GM20000 (cell line): ENCODE data around the gene ARMC2.

ENCODE experiments used
- DNase-seq: peaks from one replicate; pipeline ENCODE4 v3.0.0; 2012; ENCODE audit warnings: low spot score
- TF ChIP-seq, protein P1 (sequence below): IDR thresholded peaks from 2 replicates; pipeline ENCODE4 v1.5.1; 2012; ENCODE audit warnings: mild to moderate bottlenecking, control low read depth; ENCODE audit errors: extremely low read depth, missing control alignments

ARMC2 gene

DNA sequence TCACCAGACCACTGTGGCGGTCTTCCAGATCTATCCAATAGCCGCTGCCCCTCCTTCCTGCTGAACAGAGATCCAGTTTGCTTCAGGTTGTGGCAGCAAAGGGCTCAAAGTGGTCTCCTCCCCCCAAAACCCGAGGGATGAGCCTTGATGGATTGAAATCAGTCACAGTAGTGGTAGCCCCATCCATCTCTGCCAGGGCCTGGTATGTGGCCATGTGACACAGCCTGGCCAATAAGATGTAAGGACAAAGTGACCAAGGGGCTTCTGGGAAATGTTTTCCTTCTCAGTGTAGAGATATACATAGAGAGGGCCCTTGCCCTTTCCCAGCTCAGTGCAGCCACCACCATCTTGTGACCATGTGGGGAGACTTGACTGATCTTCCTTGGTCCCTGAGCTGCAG lies 4.1 kb upstream of the ARMC2 start:
- no peak for DNase-seq
- TF ChIP-seq, protein P1, sequence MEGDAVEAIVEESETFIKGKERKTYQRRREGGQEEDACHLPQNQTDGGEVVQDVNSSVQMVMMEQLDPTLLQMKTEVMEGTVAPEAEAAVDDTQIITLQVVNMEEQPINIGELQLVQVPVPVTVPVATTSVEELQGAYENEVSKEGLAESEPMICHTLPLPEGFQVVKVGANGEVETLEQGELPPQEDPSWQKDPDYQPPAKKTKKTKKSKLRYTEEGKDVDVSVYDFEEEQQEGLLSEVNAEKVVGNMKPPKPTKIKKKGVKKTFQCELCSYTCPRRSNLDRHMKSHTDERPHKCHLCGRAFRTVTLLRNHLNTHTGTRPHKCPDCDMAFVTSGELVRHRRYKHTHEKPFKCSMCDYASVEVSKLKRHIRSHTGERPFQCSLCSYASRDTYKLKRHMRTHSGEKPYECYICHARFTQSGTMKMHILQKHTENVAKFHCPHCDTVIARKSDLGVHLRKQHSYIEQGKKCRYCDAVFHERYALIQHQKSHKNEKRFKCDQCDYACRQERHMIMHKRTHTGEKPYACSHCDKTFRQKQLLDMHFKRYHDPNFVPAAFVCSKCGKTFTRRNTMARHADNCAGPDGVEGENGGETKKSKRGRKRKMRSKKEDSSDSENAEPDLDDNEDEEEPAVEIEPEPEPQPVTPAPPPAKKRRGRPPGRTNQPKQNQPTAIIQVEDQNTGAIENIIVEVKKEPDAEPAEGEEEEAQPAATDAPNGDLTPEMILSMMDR, result no peak

DNA sequence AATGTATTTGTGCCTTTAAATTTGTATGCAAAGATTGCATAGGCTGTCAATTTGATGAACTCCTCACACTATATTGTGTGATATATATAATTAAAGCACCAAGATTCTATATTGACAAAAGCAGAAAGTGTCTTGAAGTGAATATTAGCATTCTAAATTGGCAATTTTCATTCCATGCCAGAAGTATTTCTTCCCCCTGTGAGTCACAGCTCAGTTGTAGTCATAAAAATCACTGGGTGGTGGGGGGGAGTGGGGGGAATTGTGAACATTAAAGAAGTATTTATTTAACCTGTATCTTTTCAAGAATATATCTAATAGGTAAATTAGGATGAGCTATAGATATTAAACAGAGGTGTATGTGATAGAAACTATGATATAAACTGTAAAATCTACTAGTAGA lies 3.1 kb upstream of the ARMC2 start:
- TF ChIP-seq, protein P1, result no peak

DNA sequence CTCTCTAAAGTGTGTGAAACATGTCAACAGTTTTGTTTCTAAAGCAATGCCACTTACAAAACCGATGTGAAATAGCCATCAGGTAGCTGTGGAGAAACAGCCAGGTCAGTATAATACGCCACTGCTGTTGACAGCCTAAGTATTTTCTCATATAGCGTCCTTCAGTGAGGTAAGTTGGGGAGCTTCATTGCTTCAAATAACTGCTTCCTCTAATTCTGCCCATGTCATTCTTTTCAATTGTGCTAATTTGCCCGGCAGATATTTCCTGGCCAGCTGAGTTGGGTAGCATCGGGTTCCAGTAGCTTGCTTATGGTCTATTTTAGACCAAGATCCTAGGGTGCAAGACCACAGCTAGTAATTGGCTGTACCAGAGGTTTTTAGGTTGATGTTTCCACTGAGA lies 2.1 kb upstream of the ARMC2 start:
- TF ChIP-seq, protein P1, result no peak
- no peak for DNase-seq

More for the DNA sequence above, 3.1 kb upstream of the ARMC2 start:
- no peak for DNase-seq

DNA sequence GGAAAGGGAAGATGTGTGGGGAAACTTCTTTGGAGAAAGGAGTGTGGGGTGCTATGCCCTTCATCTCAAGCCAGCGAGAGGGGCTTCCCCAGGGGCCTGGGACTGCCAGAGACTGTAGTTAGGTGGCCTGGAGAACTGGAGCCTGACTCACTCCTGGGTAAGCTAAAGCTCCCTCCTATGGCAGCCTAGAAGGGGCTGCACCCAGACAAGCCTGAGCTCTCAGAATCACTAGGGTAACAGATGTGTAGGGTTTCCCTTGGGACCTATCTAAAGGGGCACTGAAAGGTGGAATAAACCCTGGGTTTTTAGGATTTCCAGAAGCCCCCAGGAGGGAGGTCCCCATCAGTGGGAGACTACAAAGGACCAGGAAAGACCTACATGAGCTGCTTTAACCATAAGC lies 1.6 kb upstream of the ARMC2 start:
- no peak for DNase-seq
- TF ChIP-seq, protein P1, result no peak

DNA sequence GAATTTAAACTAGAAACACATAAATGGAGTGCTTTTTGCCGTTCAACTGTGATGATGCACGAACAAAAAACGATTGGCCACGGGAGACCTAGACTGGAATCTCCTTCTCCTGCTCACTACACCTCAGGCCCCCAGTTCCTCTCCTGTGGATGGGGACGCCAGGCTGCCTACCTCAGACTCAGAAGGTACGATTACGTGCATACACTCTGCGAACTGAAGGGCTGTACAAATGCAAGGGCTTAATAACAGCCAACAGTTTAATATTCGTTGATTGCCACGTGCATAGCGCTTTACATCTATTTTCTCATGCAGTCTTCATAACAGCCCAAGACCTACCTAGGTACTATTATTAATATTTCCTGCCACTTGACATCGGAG lies 495 bp upstream of the ARMC2 start:
- DNase-seq, result no peak
- TF ChIP-seq, protein P1, result no peak

DNA sequence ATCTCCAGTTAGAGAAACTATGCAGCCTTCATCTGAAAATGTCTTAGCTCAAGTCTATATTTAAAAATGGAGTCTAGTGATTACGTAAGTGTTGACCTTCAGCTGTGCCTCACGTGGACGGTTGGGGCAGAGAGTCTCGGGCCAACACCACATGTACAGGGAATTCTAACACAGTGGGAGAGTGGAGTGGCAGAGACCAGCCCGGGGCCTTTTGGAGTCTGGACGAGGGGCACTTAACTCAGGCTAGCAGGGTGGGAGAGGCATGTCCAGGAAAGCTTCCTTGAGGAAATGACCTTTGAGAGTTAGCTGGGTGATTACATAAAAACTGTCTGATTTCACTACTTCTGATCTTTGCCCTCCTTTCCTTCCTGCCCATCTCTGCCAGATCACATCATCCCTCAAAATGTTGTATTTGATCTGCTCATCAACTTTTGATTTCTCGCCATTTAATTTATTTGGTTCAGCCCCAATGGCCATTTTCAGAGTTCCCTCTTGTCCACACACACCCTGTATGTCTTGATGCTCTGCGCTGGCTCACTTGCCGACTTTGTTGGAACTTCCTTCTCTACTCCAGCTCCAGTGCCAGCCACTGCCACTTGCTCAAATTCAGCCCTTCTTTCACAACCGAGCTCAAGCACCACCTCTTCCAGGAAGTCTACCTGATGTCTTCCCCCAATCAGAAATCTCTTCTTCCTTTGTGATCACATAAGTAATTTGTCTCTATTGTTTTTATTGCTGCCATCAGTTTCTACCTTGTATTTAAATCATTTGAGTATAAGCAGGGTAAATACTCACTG lies 2.6 kb downstream of the ARMC2 start:
- TF ChIP-seq, protein P1, result no peak
- DNase-seq, result no peak

DNA sequence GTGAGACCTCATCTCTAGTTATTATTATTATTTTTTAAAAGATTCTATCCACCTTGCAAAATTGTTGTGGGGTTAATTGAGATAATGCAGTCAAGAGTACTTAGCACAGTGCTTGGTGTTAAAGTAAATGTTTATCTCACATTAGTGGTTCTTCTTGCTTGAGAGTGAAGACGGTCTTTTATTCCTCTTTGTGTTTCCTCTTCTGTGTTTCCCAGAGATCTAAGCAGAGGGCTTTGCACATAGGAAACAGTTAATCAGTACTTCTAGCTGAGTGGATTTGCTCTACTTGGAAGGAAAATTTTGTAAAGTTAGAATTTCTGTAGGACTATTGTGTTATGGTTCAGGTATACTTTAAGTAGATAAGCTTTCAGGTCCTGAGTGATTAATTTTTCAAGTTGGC lies 3.5 kb downstream of the ARMC2 start:
- no peak for DNase-seq
- TF ChIP-seq, protein P1, result no peak
